Erythroblast (primary cell): Measurements from ENCODE around the gene COL6A3.

ENCODE experiments used
- GATA1 ChIP-seq: IDR thresholded peaks from 2 replicates; pipeline ENCODE4 v1.6.1; 2011; ENCODE audit warnings: low read depth, mild to moderate bottlenecking, control low read depth, low read length, moderate library complexity
- POLR2A ChIP-seq: IDR thresholded peaks from 2 replicates; pipeline ENCODE4 v1.6.1; 2011; ENCODE audit warnings: mild to moderate bottlenecking, low read length

GRCh38 chr2:237355701-237356100 is 58.3 kb downstream of the COL6A3 start:
- TF ChIP-seq POLR2A (no peak), GATA1 (no peak)
